Panc1 (cell line): ENCODE results near the gene RIPOR3. TPM values are rescaled to one million over a fixed set of nuclear protein-coding genes. Genes with fewer than 3 reads are reported as not detected.
A peak's percentile ranks its signal among the peaks of the same experiment; 100 is the strongest.

ENCODE experiments used
- ATAC-seq: fragments of 200-7000 bp; cut with Tn5 transposase; 2 replicates; pipeline ENCODE4 v1.9.1; 2020; ENCODE audit warnings: mild to moderate bottlenecking, moderate library complexity
- BruUV-seq: library from RNA; stranded (reverse); fragments of 400-500 nt; replicated peaks from 2 replicates; lab custom pipeline; 2021; lab: Mats Ljungman, UMichigan
- CTCF ChIA-PET: fragments of 300-600 bp; sonication (Branson Sonifier 250); formaldehyde crosslinking; loops from one replicate; lab custom pipeline; 2022; ENCODE audit warnings: antibody characterized with exemption; lab: Charles Lee
- POLR2A ChIA-PET: fragments of 300-600 bp; sonication (Branson Sonifier 250); formaldehyde crosslinking; loops from one replicate; lab custom pipeline; 2022; ENCODE audit warnings: antibody characterized with exemption; lab: Charles Lee
- DNase-seq: peaks from one replicate; pipeline ENCODE4 v3.0.0-alpha.2; 2010; ENCODE audit warnings: low read depth, low spot score
- H3K27ac ChIP-seq: 2 replicates; pipeline ENCODE4 v1.5.1; 2011; ENCODE audit warnings: mild to moderate bottlenecking, low read length, inconsistent platforms
- H3K27me3 ChIP-seq: fragments of 200-500 bp; sonication (Bioruptor generic); 2 replicates; pipeline ENCODE4 v1.6.0; 2014; ENCODE audit warnings: low read length, inconsistent platforms; ENCODE audit not compliant: control insufficient read depth, insufficient read depth
- H3K36me3 ChIP-seq: fragments of 200-500 bp; sonication (Bioruptor generic); 2 replicates; pipeline ENCODE4 v1.5.1; 2014; ENCODE audit warnings: inconsistent platforms, mild to moderate bottlenecking, low read length, moderate library complexity; ENCODE audit not compliant: control insufficient read depth, insufficient read depth
- H3K4me1 ChIP-seq: 2 replicates; pipeline ENCODE4 v1.5.1; 2011; ENCODE audit warnings: inconsistent platforms, mild to moderate bottlenecking, low read length, moderate library complexity; ENCODE audit not compliant: control insufficient read depth, insufficient read depth
- H3K4me3 ChIP-seq, 2 experiments: 2 replicates each; pipeline ENCODE4 v1.5.1; 2011 to 2012; ENCODE audit warnings: low read depth in 2 of 2, low read length in 2 of 2, mild to moderate bottlenecking in 2 of 2, inconsistent platforms in 1 of 2, moderate library complexity in 1 of 2
- H3K9me3 ChIP-seq: fragments of 200-500 bp; sonication (Bioruptor generic); 2 replicates; pipeline ENCODE4 v1.5.1; 2014; ENCODE audit warnings: low read depth, mild to moderate bottlenecking, inconsistent platforms, low read length, moderate library complexity; ENCODE audit not compliant: control insufficient read depth, insufficient read depth
- POLR2AphosphoS5 ChIP-seq: IDR thresholded peaks from 2 replicates; pipeline ENCODE4 v1.6.1; 2012; ENCODE audit warnings: mild to moderate bottlenecking, low read depth, low read length, moderate library complexity
- SIN3A ChIP-seq: IDR thresholded peaks from 2 replicates; pipeline ENCODE4 v1.6.1; 2012; ENCODE audit warnings: low read depth, mild to moderate bottlenecking, low read length, moderate library complexity, borderline replicate concordance; ENCODE audit not compliant: insufficient read depth
- TCF7L2 ChIP-seq: IDR thresholded peaks from 2 replicates; pipeline ENCODE4 v1.6.1; 2011; ENCODE audit warnings: mild to moderate bottlenecking, low read depth, low read length, inconsistent platforms
- in situ Hi-C: cut with HindIII; loops from 2 replicates; pipeline ENCODE4 v1.10.0; 2016; ENCODE audit warnings: low sequenced_read_pairs, low pct_unique_long_range_greater_than_20kb
- intact Hi-C: fragments of 100-400 bp; cut with micrococcal nuclease; formaldehyde crosslinking; loops from one replicate; pipeline ENCODE4 v1.10.0; 2022; ENCODE audit not compliant: unreplicated experiment
- microRNA-seq: library from miRNA; unstranded; fragments of <30 nt; microRNA quantifications from one replicate; pipeline ENCODE4 v1.1.0, GENCODE V29; 2020; ENCODE audit not compliant: unreplicated experiment
- total RNA-seq: library from RNA; stranded (reverse); gene quantifications from one replicate; pipeline ENCODE4 v1.2.1, GENCODE V29; 2021; ENCODE audit not compliant: unreplicated experiment
- TF ChIP-seq, protein P1 (sequence below): fragments of 450-650 bp; IDR thresholded peaks from 2 replicates; pipeline ENCODE4 v1.5.1; 2017; ENCODE audit warnings: mild to moderate bottlenecking
- TF ChIP-seq, protein P2 (sequence below), 2 experiments: IDR thresholded peaks; 2 replicates each; pipeline ENCODE4 v1.6.1; 2011 to 2012; ENCODE audit warnings: low read depth in 2 of 2, control low read depth in 1 of 2, low read length in 1 of 2, mild to moderate bottlenecking in 1 of 2, moderate library complexity in 1 of 2; ENCODE audit not compliant: insufficient read depth in 1 of 2

RIPOR3 gene
- total RNA-seq, 1 experiment from 2014 or later = 92.5 TPM

- DNase-seq (no peak), ATAC-seq (no peak)
- no TSS peak for BruUV-seq
- Histone ChIP-seq H3K27ac (peak overlapping the region; percentile 78), H3K9me3 (no peaks in the 10 kb centered on the region), H3K4me1 (peaks cover 71% of the 10 kb centered on the region), H3K36me3 (no peaks in the 10 kb centered on the region), H3K27me3 (no peaks in the 10 kb centered on the region), H3K4me3 (no peak overlapping the region)
- TF ChIP-seq, protein P1, sequence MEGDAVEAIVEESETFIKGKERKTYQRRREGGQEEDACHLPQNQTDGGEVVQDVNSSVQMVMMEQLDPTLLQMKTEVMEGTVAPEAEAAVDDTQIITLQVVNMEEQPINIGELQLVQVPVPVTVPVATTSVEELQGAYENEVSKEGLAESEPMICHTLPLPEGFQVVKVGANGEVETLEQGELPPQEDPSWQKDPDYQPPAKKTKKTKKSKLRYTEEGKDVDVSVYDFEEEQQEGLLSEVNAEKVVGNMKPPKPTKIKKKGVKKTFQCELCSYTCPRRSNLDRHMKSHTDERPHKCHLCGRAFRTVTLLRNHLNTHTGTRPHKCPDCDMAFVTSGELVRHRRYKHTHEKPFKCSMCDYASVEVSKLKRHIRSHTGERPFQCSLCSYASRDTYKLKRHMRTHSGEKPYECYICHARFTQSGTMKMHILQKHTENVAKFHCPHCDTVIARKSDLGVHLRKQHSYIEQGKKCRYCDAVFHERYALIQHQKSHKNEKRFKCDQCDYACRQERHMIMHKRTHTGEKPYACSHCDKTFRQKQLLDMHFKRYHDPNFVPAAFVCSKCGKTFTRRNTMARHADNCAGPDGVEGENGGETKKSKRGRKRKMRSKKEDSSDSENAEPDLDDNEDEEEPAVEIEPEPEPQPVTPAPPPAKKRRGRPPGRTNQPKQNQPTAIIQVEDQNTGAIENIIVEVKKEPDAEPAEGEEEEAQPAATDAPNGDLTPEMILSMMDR = no peak
- TF ChIP-seq, protein P2, sequence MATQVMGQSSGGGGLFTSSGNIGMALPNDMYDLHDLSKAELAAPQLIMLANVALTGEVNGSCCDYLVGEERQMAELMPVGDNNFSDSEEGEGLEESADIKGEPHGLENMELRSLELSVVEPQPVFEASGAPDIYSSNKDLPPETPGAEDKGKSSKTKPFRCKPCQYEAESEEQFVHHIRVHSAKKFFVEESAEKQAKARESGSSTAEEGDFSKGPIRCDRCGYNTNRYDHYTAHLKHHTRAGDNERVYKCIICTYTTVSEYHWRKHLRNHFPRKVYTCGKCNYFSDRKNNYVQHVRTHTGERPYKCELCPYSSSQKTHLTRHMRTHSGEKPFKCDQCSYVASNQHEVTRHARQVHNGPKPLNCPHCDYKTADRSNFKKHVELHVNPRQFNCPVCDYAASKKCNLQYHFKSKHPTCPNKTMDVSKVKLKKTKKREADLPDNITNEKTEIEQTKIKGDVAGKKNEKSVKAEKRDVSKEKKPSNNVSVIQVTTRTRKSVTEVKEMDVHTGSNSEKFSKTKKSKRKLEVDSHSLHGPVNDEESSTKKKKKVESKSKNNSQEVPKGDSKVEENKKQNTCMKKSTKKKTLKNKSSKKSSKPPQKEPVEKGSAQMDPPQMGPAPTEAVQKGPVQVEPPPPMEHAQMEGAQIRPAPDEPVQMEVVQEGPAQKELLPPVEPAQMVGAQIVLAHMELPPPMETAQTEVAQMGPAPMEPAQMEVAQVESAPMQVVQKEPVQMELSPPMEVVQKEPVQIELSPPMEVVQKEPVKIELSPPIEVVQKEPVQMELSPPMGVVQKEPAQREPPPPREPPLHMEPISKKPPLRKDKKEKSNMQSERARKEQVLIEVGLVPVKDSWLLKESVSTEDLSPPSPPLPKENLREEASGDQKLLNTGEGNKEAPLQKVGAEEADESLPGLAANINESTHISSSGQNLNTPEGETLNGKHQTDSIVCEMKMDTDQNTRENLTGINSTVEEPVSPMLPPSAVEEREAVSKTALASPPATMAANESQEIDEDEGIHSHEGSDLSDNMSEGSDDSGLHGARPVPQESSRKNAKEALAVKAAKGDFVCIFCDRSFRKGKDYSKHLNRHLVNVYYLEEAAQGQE (IDR thresholded peaks at IDR 0.05; ENCODE audit: insufficient read depth in 1 of 2, low read depth in 2 of 2, low read length in 1 of 2) = no peak
- no peak for TF ChIP-seq TCF7L2
- TF ChIP-seq POLR2AphosphoS5 = no peak
- TF ChIP-seq SIN3A = no peak
- POLR2A ChIA-PET = interaction anchor here (0.6 kb wide), 1 partner anchor 24 kb away, joined by 4 read pairs; no protein-coding TSS in a partner anchor
- CTCF ChIA-PET = no interaction called here
- intact Hi-C loops = no loop called here
- in situ Hi-C loops = no loop called here
Measured at GRCh38 chr20:50537546-50538201, 153.7 kb downstream of the RIPOR3 start.

GRCh38 chr20:50536333-50536732 is 155.0 kb downstream of the RIPOR3 start:
- H3K9me3 ChIP-seq = no peaks in the 10 kb centered on the region
- intact Hi-C loops = no loop called here
- no peaks in the 10 kb centered on the region for H3K27me3 ChIP-seq
- no peaks in the 10 kb centered on the region for H3K36me3 ChIP-seq
- POLR2A ChIA-PET = no interaction called here
- DNase-seq (no peak), ATAC-seq (no peak)
- in situ Hi-C loops = no loop called here
- no peak overlapping the region for H3K4me3 ChIP-seq
- CTCF ChIA-PET = no interaction called here
- TF ChIP-seq TCF7L2 = no peak
- H3K27ac ChIP-seq = no peak overlapping the region
- BruUV-seq = TSS peak; percentile 5
- H3K4me1 ChIP-seq = peaks cover 66% of the 10 kb centered on the region

Small RNA genes within 50 kb of the gene (microRNA-seq; reads per million reads assigned to microRNA genes)
- gene MIR1302-5 = not detected
- gene MIR645 = not detected

Other genes with a start within 250 kb of the RIPOR3 start
- 42.2 TPM for gene PTPN1, start 181.2 kb downstream of the RIPOR3 start, total RNA-seq
- 132 TPM for gene PARD6B, start 40.0 kb upstream of the RIPOR3 start, total RNA-seq
- gene BCAS4, start 103.5 kb upstream of the RIPOR3 start, total RNA-seq = 34.8 TPM
- 65.1 TPM for gene ADNP, start 239.9 kb upstream of the RIPOR3 start, total RNA-seq